ENCODE measurements around the gene TRPV4. TPM values are rescaled to one million over a fixed set of nuclear protein-coding genes. Genes with fewer than 3 reads are reported as not detected.
A peak's percentile ranks its signal among the peaks of the same experiment; 100 is the strongest.

TRPV4 gene
- total and polyA plus RNA-seq, 9 of the 15 experiments (the other 6 are each of a cell fraction or from before 2014, with no cell fraction given) = 0.13 TPM; not detected in 8

GRCh38 chr12:109844983-109845823 lies 12.0 kb upstream of the TRPV4 start:
- DNase-seq (ENCODE audit: extremely low read depth in 1 of 4, low spot score in 3 of 4) (peak; percentile 88 to 98 (median 96)), FAIRE-seq (peak; percentile 64), ATAC-seq (peak; percentile 99)
- no peak overlapping the region for H3K9ac ChIP-seq (ENCODE audit: insufficient read depth in 1 of 2, low read depth in 2 of 2, low read length in 2 of 2)
- no peaks in the 10 kb centered on the region for H3K36me3 ChIP-seq (ENCODE audit: control insufficient read depth, insufficient read depth, low read length)
- no peaks in the 10 kb centered on the region for H3K9me3 ChIP-seq (replicated peaks; ENCODE audit: control insufficient read depth, insufficient read depth, low read depth, low read length)
- peak overlapping the region; percentile 89 for H2AFZ ChIP-seq (ENCODE audit: low read depth, low read length)
- H3K79me2 ChIP-seq (ENCODE audit: control insufficient read depth, insufficient read depth, low read length) = no peaks in the 10 kb centered on the region
- peaks cover 0 to 5% of the 10 kb centered on the region in 2 experiments; a peak in 3 of 5 replicates for H3K4me1 ChIP-seq (replicated peaks in 1 of 2; ENCODE audit: control insufficient read depth in 2 of 2, insufficient read depth in 2 of 2, low read length in 2 of 2)
- no peak overlapping the region for H3K4me3 ChIP-seq
- in situ Hi-C loops (cut with MboI) (no loop called here), intact Hi-C loops (cut with micrococcal nuclease) (loop anchor here (1.0 kb wide), 1 partner anchor 40 kb away; no protein-coding TSS in a partner anchor)
- H3K4me2 ChIP-seq (ENCODE audit: insufficient read depth, low read length) = peak overlapping the region; percentile 81
- no TSS peak for BruUV-seq (replicated peaks)
- no peaks in the 10 kb centered on the region for H4K20me1 ChIP-seq (replicated peaks; ENCODE audit: control insufficient read depth, insufficient read depth, low read length)
- H3K27me3 ChIP-seq (ENCODE audit: control insufficient read depth in 2 of 2, insufficient read depth in 2 of 2, low read length in 2 of 2) = peaks cover 0 to 2% of the 10 kb centered on the region in 2 experiments; a peak in 2 of 5 replicates
- no peaks in the 10 kb centered on the region for H3K9me1 ChIP-seq (ENCODE audit: control insufficient read depth, insufficient read depth, low read length)
- no peak overlapping the region for H3K27ac ChIP-seq (ENCODE audit: extremely low read depth, low read depth, low read length)
- ChIA-PET CTCF (ENCODE audit: low intra/inter-chr PET ratio) (interaction anchor here (1.4 to 2.1 kb wide), 2 partner anchors 40 to 327 kb away, joined by 3 to 14 read pairs; no protein-coding TSS in a partner anchor), POLR2A (interaction anchor here (0.6 to 0.7 kb wide), 7 partner anchors 8 to 1496 kb away, joined by 3 to 4 read pairs (median 3); no protein-coding TSS in a partner anchor)
- 2% methylated on average over 28 of the region's 30 CpGs for WGBS (ENCODE audit: insufficient coverage, low coverage, missing lambda C conversion rate)
- TF ChIP-seq GABPB1 (CRISPR knock-in tag; IDR thresholded peaks at IDR 0.05) (0 out of 2 replicates have a peak, but pooled peaks have one; percentile 55), ZKSCAN1 (IDR thresholded peaks at IDR 0.05; ENCODE audit: low read depth, low read length) (peak; percentile 15), VEZF1 (CRISPR knock-in tag; IDR thresholded peaks at IDR 0.05) (peak; percentile 63), CBX3 (IDR thresholded peaks at IDR 0.05; ENCODE audit: borderline replicate concordance in 1 of 2, low read length in 2 of 2) (peak in 1 of 2 experiments; percentile 85; a peak in 2 of 3 replicates), MAZ (CRISPR knock-in tag; conservative IDR thresholded peaks at IDR 0.05 in 1 of 2, IDR thresholded peaks at IDR 0.05 in 1 of 2) (peak; percentile 76 to 87), ZFX (CRISPR knock-in tag; IDR thresholded peaks at IDR 0.05) (peak; percentile 44; the same call in 1 of the 2 replicates), JUND (IDR thresholded peaks at IDR 0.05; ENCODE audit: borderline replicate concordance, low read depth, low read length) (0 out of 2 replicates have a peak, but pooled peaks have one; percentile 34), JUND (tag; IDR thresholded peaks at IDR 0.05; ENCODE audit: borderline replicate concordance, low read depth, low read length) (peak; percentile 10; the same call in 1 of the 3 replicates), HNRNPLL (IDR thresholded peaks at IDR 0.05; ENCODE audit: low read depth, low read length, poor library complexity, severe bottlenecking) (no peak), RAD21 (CRISPR knock-in tag; conservative IDR thresholded peaks at IDR 0.05 in 1 of 2, IDR thresholded peaks at IDR 0.05 in 1 of 2) (peak; percentile 58 to 81), ATF1 (CRISPR knock-in tag; IDR thresholded peaks at IDR 0.05) (no peak), ATF1 (tag; IDR thresholded peaks at IDR 0.05) (peak; percentile 20; the same call in 1 of the 2 replicates), HDAC2 (IDR thresholded peaks at IDR 0.05) (peak; percentile 93), KLF13 (tag; IDR thresholded peaks at IDR 0.05; ENCODE audit: borderline replicate concordance, low read depth) (peak; percentile 69; the same call in 1 of the 2 replicates), CC2D1A (IDR thresholded peaks at IDR 0.05) (0 out of 2 replicates have a peak, but pooled peaks have one; percentile 3)
- TF ChIP-seq, protein P1, sequence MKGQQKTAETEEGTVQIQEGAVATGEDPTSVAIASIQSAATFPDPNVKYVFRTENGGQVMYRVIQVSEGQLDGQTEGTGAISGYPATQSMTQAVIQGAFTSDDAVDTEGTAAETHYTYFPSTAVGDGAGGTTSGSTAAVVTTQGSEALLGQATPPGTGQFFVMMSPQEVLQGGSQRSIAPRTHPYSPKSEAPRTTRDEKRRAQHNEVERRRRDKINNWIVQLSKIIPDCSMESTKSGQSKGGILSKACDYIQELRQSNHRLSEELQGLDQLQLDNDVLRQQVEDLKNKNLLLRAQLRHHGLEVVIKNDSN (CRISPR knock-in tag; IDR thresholded peaks at IDR 0.05) = no peak
